Right cardiac atrium (tissue), 5 donors: ENCODE data around the gene RAP2B. TPM values are rescaled to one million over a fixed set of nuclear protein-coding genes. Genes with fewer than 3 reads are reported as not detected.

Experiments
- ATAC-seq, 2 donors: fragments of 200-7000 bp; cut with Tn5 transposase; one replicate each; pipeline versions ENCODE4 v1.8.0 to v1.9.1; 2020; ENCODE audit warnings: moderate library complexity in 2 of 2, mild to moderate bottlenecking in 1 of 2
- DNase-seq, 3 donors: peaks; one replicate each; pipeline ENCODE4 v3.0.0-alpha.2; 2020
- H3K27ac ChIP-seq: one replicate; pipeline ENCODE4 v1.5.1; 2013; ENCODE audit warnings: mild to moderate bottlenecking, low read length, control low read depth, moderate library complexity
- H3K27me3 ChIP-seq: one replicate; pipeline ENCODE4 v1.6.1; 2013; ENCODE audit not compliant: control insufficient read depth, insufficient read depth
- H3K4me1 ChIP-seq: one replicate; pipeline ENCODE4 v1.6.1; 2013; ENCODE audit warnings: low read length; ENCODE audit not compliant: control insufficient read depth, insufficient read depth
- H3K4me3 ChIP-seq: one replicate; pipeline ENCODE4 v1.5.1; 2013; ENCODE audit warnings: low read length, control low read depth
- H3K9me3 ChIP-seq: one replicate; pipeline ENCODE4 v1.6.1; 2013; ENCODE audit warnings: low read length; ENCODE audit not compliant: control insufficient read depth
- WGBS: extraction: QIAGEN DNeasy Blood & Tissue Kit; methylation state at CpG from one replicate; pipeline ENCODE4 v1.1.7; 2013; 5-methylcytosine and 5-hydroxymethylcytosine counted together
- intact Hi-C, 4 donors: fragments of 100-400 bp; cut with DNase I; formaldehyde crosslinking; loops; one replicate each; pipeline versions ENCODE4 v1.11.0 to v1.14.0; 2022 to 2023
- polyA plus RNA-seq: library from polyadenylated mRNA; stranded (reverse); fragments of 200-250 nt; gene quantifications from one replicate; pipeline ENCODE4 v1.2.3, GENCODE V29; 2013
- total RNA-seq, 4 donors: library from RNA; stranded (reverse); fragmentation: NEBNext Ultra II Directional; extraction: Animal tissue kit (Norgen Biotek cat#: 25700); gene quantifications; one replicate each; pipeline ENCODE4 v1.2.1, GENCODE V29; 2021
- donor health status: healthy with polysubstance abuse.
- donor health status: DM: no; HTN: yes; CAD: no.
- donor health status: DM: no; HTN: no; CAD: no.
- donor health status: DM: no; HTN: yes; CAD: no; lungs with severe emphysema.
- donor health status: DM: yes; HTN: yes; CAD: no.

RAP2B gene
- total and polyA plus RNA-seq, 5 donors: 1.9 to 5.6 (median 4.9) TPM

DNA sequence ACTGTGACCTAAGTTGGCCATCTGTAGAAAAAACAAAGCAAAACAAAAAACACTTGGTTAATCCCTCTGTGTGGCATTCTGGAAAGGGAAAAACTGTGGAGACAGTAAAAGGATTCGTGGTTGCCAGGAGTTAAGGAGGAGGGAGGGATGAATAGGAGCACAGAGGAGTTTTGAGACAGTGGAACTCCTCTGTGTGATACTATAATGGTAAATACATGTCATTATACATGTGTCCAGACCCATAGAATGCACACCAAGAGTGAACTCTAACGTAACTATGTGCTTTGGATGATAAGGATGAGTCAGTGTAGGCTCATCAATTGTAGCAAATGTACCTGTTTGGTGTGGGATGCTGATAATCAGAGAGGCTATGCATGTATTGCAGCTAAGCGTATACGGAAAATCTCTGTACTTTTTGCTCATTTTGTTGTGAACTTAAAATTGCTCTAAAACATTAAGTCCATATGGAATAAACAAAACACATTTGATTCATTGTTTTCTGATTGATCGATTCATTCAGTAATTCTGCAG lies 33.4 kb downstream of the RAP2B start:
- H3K27me3 ChIP-seq: no peaks in the 10 kb centered on the region
- intact Hi-C loops: no loop called here
- DNase-seq: no peak
- H3K4me3 ChIP-seq: no peak overlapping the region
- no peak overlapping the region for H3K27ac ChIP-seq
- WGBS: 81% methylated on average over 5 of the region's 5 CpGs
- H3K4me1 ChIP-seq: no peaks in the 10 kb centered on the region
- H3K9me3 ChIP-seq: no peaks in the 10 kb centered on the region
- no peak for ATAC-seq

DNA sequence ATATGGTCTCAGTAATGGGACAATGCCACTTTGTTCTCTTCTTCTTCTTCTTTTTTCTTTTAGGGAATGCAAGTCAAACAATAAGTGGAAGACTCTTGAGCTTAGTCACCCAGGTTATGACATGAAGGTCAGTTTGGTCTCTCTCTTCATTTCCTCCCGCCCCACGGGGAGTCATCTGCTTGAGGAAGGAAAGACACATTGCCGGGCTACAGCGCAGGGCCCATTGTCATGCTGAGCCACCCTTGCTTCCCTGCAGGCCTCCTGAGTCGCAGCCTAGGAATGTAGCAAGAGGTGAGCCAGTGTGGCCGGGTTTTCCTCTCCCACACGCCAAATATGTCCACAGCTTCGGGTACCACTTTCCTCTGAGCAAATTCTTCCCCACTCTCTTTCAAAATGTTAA lies 47.6 kb downstream of the RAP2B start:
- no peak overlapping the region for H3K4me3 ChIP-seq
- no peaks in the 10 kb centered on the region for H3K4me1 ChIP-seq
- intact Hi-C loops: no loop called here
- peak in 1 of 2 donors; percentile 80 for ATAC-seq
- H3K9me3 ChIP-seq: no peaks in the 10 kb centered on the region
- DNase-seq: peak in 2 of 3 donors; percentile 34 to 51
- 54% methylated on average over 8 of the region's 8 CpGs for WGBS
- no peaks in the 10 kb centered on the region for H3K27me3 ChIP-seq
- H3K27ac ChIP-seq: no peak overlapping the region

DNA sequence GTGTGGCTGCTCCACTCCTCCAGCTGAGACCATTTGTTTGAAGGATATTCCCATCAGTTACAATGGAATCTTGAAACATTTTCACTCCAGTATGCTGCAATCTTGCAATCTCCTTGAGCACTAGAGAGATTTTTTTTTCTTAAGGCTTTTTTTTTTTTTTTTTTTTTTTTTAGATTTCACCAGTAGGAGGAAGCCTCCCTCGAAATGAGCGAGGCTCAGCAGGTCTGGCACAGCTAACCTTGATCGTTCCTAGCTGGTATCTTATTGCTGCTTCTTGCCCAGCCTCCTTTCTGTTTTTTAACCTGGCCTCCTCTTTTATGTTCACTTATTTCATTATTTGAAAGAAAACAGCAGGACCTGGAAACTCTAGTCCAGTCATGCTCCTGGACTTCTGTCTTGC lies 48.1 kb downstream of the RAP2B start:
- Histone ChIP-seq H3K27ac (no peak overlapping the region), H3K9me3 (no peaks in the 10 kb centered on the region), H3K27me3 (no peaks in the 10 kb centered on the region), H3K4me3 (no peak overlapping the region), H3K4me1 (no peaks in the 10 kb centered on the region)
- ATAC-seq (peak in 1 of 2 donors; percentile 31), DNase-seq (no peak)
- 39% methylated on average over 3 of the region's 3 CpGs for WGBS
- intact Hi-C loops: no loop called here

DNA sequence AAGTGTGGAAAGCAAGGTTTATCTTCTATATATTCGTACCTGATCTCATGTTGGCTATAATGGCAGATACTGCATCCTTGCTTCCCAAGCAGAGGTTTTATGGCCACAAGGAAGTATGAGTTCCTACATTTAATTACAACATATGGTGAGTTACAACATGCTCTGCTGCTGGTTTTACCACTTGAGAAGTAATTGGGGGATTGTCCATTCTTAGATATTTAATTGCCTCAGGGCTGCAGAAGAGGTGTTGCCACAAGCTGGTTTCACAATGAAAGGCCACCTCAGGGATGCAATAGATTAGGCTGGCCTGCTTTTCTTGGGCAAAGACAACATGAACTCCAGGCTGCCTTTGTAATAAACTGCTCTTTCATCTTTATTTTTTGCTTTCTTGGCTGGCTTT lies 48.6 kb downstream of the RAP2B start:
- ATAC-seq (no peak), DNase-seq (no peak)
- Histone ChIP-seq H3K27ac (no peak overlapping the region), H3K4me3 (no peak overlapping the region), H3K4me1 (no peaks in the 10 kb centered on the region), H3K9me3 (no peaks in the 10 kb centered on the region), H3K27me3 (no peaks in the 10 kb centered on the region)
- intact Hi-C loops: no loop called here
- 86% methylated on average over 1 of the region's 1 CpG for WGBS

DNA sequence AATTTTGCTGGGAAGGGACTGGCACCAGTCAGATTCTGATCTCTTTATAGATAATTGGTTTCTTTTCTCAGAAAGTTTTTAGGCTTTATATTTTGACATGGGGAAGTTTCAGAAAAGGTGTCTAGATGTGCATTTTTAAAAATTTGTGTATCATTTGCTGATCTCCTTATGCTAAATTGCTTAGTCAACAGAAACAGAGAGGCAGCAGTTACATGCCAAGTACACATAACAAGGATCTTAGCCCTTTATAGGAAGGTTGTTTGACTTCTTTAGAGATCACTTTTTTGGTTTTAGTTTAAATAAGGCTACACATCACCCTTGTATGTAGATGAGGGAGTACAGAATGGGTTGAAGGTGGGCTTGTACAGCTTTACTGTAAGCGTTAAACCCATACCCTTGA lies 53.5 kb downstream of the RAP2B start:
- intact Hi-C loops: no loop called here
- ATAC-seq: no peak
- WGBS: 79% methylated on average over 1 of the region's 1 CpG

DNA sequence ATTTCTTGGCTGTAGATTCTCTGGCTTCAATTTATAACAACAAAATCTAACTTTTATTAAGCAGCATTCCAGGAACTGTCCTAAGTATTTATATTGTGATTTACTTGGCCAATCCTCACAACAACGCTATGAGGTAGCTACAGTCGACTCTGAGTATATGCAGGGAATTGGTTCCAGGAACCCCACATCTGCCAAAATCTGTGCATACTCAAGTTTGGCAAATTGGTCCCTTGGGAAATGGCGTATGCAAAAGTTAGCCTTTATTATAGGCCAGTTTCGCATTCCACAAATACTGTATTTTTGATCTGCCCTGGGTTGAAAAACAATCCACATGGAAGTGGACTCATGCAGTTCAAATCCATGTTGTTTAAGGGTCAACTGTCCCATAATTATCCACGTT lies 53.9 kb downstream of the RAP2B start:
- DNase-seq (no peak), ATAC-seq (no peak)
- WGBS: 53% methylated on average over 5 of the region's 5 CpGs
- H3K4me1 ChIP-seq: no peaks in the 10 kb centered on the region
- H3K27ac ChIP-seq: no peak overlapping the region
- H3K9me3 ChIP-seq: no peaks in the 10 kb centered on the region
- H3K4me3 ChIP-seq: no peak overlapping the region
- no peaks in the 10 kb centered on the region for H3K27me3 ChIP-seq
- intact Hi-C loops: no loop called here

More for the DNA sequence above, 53.5 kb downstream of the RAP2B start:
- no peak for DNase-seq
- Histone ChIP-seq H3K9me3 (no peaks in the 10 kb centered on the region), H3K27me3 (no peaks in the 10 kb centered on the region), H3K4me1 (no peaks in the 10 kb centered on the region), H3K4me3 (no peak overlapping the region), H3K27ac (no peak overlapping the region)

DNA sequence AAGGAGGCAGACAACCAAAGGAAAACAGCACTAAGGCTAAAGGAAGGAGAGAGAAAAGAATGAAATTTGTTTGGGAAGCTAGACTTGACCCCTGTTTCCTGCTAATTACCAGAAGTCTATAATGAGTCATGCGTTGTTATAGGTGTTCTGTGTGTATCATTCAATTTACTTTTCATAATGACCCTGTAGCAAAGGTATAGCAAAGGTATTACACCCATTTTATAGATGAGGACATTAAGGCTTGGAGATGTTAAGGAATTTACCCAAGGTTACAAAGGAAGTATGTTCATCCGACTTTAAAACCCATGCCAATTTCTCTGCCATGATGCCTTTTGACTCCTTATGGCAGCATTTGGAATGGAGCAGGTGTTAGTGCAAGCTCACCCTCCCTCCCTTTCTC lies 54.9 kb downstream of the RAP2B start:
- WGBS: 83% methylated on average over 2 of the region's 2 CpGs
- no peak overlapping the region for H3K27ac ChIP-seq
- intact Hi-C loops: no loop called here
- H3K4me3 ChIP-seq: no peak overlapping the region
- DNase-seq (no peak), ATAC-seq (no peak)
- H3K4me1 ChIP-seq: no peaks in the 10 kb centered on the region
- no peaks in the 10 kb centered on the region for H3K27me3 ChIP-seq
- H3K9me3 ChIP-seq: no peaks in the 10 kb centered on the region

DNA sequence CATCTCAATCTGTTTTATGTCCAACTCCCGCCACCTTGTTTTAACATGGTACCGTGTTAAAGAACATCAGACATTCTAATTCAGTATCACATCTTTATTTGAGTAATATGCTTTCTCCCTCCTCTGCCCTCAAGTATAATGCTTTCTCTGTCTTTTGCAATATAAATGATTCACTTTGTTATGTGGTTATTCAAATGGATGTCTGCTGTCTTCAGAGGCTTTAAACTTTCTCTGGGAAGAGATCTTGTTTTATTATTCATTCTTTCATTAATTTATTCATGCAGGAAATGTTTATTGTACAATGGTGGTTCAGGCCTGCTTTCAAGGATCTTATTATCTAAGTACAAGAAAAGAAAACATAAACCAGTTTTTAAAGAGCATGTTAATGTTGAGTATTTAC lies 57.1 kb downstream of the RAP2B start:
- no peak for DNase-seq
- Histone ChIP-seq H3K27me3 (no peaks in the 10 kb centered on the region), H3K4me3 (no peak overlapping the region), H3K27ac (no peak overlapping the region), H3K4me1 (no peaks in the 10 kb centered on the region), H3K9me3 (no peaks in the 10 kb centered on the region)
- intact Hi-C loops: no loop called here
- WGBS: 77% methylated on average over 2 of the region's 2 CpGs
- ATAC-seq: no peak
